Transverse colon (tissue), 4 donors: ENCODE results near the gene UBASH3A. TPM values are rescaled to one million over a fixed set of nuclear protein-coding genes. Genes with fewer than 3 reads are reported as not detected.

Experiments
- DNase-seq: peaks from one replicate; pipeline ENCODE4 v3.0.0-alpha.2; 2019
- H3K27ac ChIP-seq, 4 donors: fragments of 200-600 bp; sonication (generic); 2 replicates each; pipeline ENCODE4 v1.5.1; 2016 to 2018; ENCODE audit warnings: inconsistent platforms in 4 of 4
- H3K27me3 ChIP-seq: fragments of 200-600 bp; sonication (generic); 2 replicates; pipeline ENCODE4 v1.5.1; 2017; ENCODE audit warnings: inconsistent platforms
- H3K36me3 ChIP-seq, 4 donors: fragments of 200-600 bp; sonication (generic); 2 replicates each; pipeline ENCODE4 v1.5.1; 2017 to 2019; ENCODE audit warnings: inconsistent platforms in 4 of 4
- H3K4me1 ChIP-seq, 4 donors: fragments of 200-600 bp; sonication (generic); 2 replicates each; pipeline ENCODE4 v1.5.1; 2017 to 2020; ENCODE audit warnings: inconsistent platforms in 4 of 4
- H3K4me3 ChIP-seq, 4 donors: fragments of 200-600 bp; sonication (generic); 1 replicate in 1 of 4; 2 replicates in 3 of 4; pipeline versions ENCODE4 v1.5.1 to v1.6.1; 2017 to 2019; ENCODE audit warnings: inconsistent platforms in 4 of 4
- H3K9me3 ChIP-seq, 2 donors: fragments of 200-600 bp; sonication (generic); 2 replicates each; pipeline ENCODE4 v1.5.1; 2017 to 2019; ENCODE audit warnings: inconsistent platforms in 2 of 2
- CTCF ChIP-seq, 5 experiments: fragments of 200-600 bp in 3 of 5; fragments of 450-650 bp in 2 of 5; sonication (generic) in 3 of 5; IDR thresholded peaks; 1 replicate in 2 of 5; 2 replicates in 3 of 5; pipeline ENCODE4 v1.5.1; 2016 to 2017; ENCODE audit warnings: antibody characterized with exemption in 5 of 5, inconsistent platforms in 3 of 5, mild to moderate bottlenecking in 2 of 5, moderate library complexity in 1 of 5
- EP300 ChIP-seq: sonication (generic); formaldehyde crosslinking; IDR thresholded peaks from one replicate; pipeline ENCODE4 v1.6.1; 2017; ENCODE audit warnings: antibody characterized with exemption, low read depth
- POLR2A ChIP-seq: fragments of 450-650 bp; IDR thresholded peaks from one replicate; pipeline ENCODE4 v1.6.1; 2016; ENCODE audit warnings: antibody characterized with exemption, mild to moderate bottlenecking, moderate library complexity
- POLR2AphosphoS5 ChIP-seq, 3 donors: sonication (generic); formaldehyde crosslinking; IDR thresholded peaks; one replicate each; pipeline ENCODE4 v1.6.1; 2016; ENCODE audit warnings: antibody characterized with exemption in 3 of 3
- whole genome bisulfite sequencing, 2 donors: methylation state at CpG; one replicate each; pipeline ENCODE4 v1.1.5; 2018; ENCODE audit warnings: low coverage in 1 of 2; 5-methylcytosine and 5-hydroxymethylcytosine counted together
- in situ Hi-C, 4 donors: fragments of 200-750 bp; cut with MboI; loops; one replicate each; pipeline versions ENCODE4 v1.15.0 to v1.15.1; 2017; ENCODE audit warnings: low sequenced_read_pairs in 3 of 4, low pct_ligation_motif_present in 1 of 4, low pct_unique_long_range_greater_than_20kb in 1 of 4
- intact Hi-C: fragments of 100-400 bp; cut with DNase I; formaldehyde crosslinking; loops from one replicate; pipeline ENCODE4 v1.15.1; 2023; ENCODE audit warnings: low total_unique reads
- small RNA-seq, 4 donors: library from RNA; depleted of rRNA; stranded (forward); fragments of <200 nt; gene quantifications; one replicate each; pipeline ENCODE3, GENCODE V24; 2016
- total RNA-seq, 4 donors: library from RNA; depleted of rRNA; stranded (reverse); fragments of >200 nt; gene quantifications; one replicate each; pipeline ENCODE4 v1.1.0, GENCODE V29; 2016

The UBASH3A gene
- total RNA-seq, 4 donors from 2014 or later: 0.37 to 3.0 (median 0.82) TPM; not detected in 1

- TF ChIP-seq CTCF (IDR thresholded peaks at IDR 0.05) (no peak), POLR2AphosphoS5 (IDR thresholded peaks at IDR 0.05) (peak; percentile 26 to 82 (median 68)), POLR2A (peak; percentile 76), EP300 (no peak)
- peak within 1 kb of the TSS; percentile 83 to 92 (median 88) for H3K27ac ChIP-seq
- in situ Hi-C loops: no loop called here
- no peaks in the 10 kb centered on the region for H3K27me3 ChIP-seq
- 1% methylated on average over 53 of the region's 58 CpGs; no CpG with 5 or more reads in 1 of the 2 donors for WGBS, 2 donors
- intact Hi-C loops: no loop called here
- H3K9me3 ChIP-seq: no peaks in the 10 kb centered on the region
- DNase-seq: peak; percentile 100
- peak within 1 kb of the TSS; percentile 43 to 80 (median 50) for H3K4me3 ChIP-seq
- H3K36me3 ChIP-seq: no peaks in the 10 kb centered on the region
- peaks cover 7 to 39% (median 18%) of the 10 kb centered on the region in 4 donors for H3K4me1 ChIP-seq
Measured at GRCh38 chr21:42496120-42496838, 92.6 kb downstream of the UBASH3A start, which contains the start of gene RSPH1. RSPH1 (minus strand) TSS chr21:42496224; CDS start chr21:42496186, 38 bp downstream.

- no peaks in the 10 kb centered on the region for H3K9me3 ChIP-seq
- peak overlapping the region; percentile 83 to 92 (median 88) for H3K27ac ChIP-seq
- WGBS, 2 donors: 25% methylated on average over 19 of the region's 19 CpGs; no CpG with 5 or more reads in 1 of the 2 donors
- DNase-seq: no peak
- H3K4me3 ChIP-seq: peak overlapping the region; percentile 43 to 80 (median 50)
- intact Hi-C loops (no loop called here), in situ Hi-C loops (no loop called here)
- TF ChIP-seq CTCF (IDR thresholded peaks at IDR 0.05): no peak
- no peak for TF ChIP-seq POLR2A
- no peak for TF ChIP-seq POLR2AphosphoS5 (IDR thresholded peaks at IDR 0.05)
- TF ChIP-seq EP300: no peak
- H3K27me3 ChIP-seq: no peaks in the 10 kb centered on the region
- H3K36me3 ChIP-seq: no peaks in the 10 kb centered on the region
- H3K4me1 ChIP-seq: peaks cover 7 to 36% (median 18%) of the 10 kb centered on the region in 4 donors
Measured at GRCh38 chr21:42496839-42497202, 93.1 kb downstream of the UBASH3A start.

Small RNA genes within 50 kb of the gene (small RNA-seq; reads per million reads assigned to genes)
- gene RNU6-1149P: 0 reads per million in 4 donors

Other genes with a start within 250 kb of the UBASH3A start
- gene ABCG1, start 184.8 kb upstream of the UBASH3A start, total RNA-seq: 10 to 100 TPM; 17.1 to 67.7 (median 53.2) TPM
- 1,000 to 10,000 TPM in 1 of 4 donors, 100 to 1,000 TPM in 3; 164 to 2,581 (median 367) TPM for gene TFF3, start 88.5 kb upstream of the UBASH3A start, total RNA-seq
- under 1 TPM in 1 of 4 donors, not detected in 3; 0.68 TPM for gene TFF2, start 52.9 kb upstream of the UBASH3A start, total RNA-seq
- gene TFF1, start 37.4 kb upstream of the UBASH3A start, total RNA-seq: 10 to 100 TPM in 2 of 4 donors, 1 to 10 TPM in 1, not detected in 1; 8.6 to 45.3 (median 25.8) TPM
- gene TMPRSS3, start 7.8 kb upstream of the UBASH3A start, total RNA-seq: 1 to 10 TPM in 1 of 4 donors, under 1 TPM in 1, not detected in 2; 0.68 to 1.3 TPM
- 1 to 10 TPM in 3 of 4 donors, under 1 TPM in 1; 0.80 to 10.0 (median 8.0) TPM for gene RSPH1, start 92.3 kb downstream of the UBASH3A start, total RNA-seq
- gene SLC37A1, start 110.0 kb downstream of the UBASH3A start, total RNA-seq: 100 to 1,000 TPM in 3 of 4 donors, 10 to 100 TPM in 1; 80.8 to 139 (median 117) TPM
- gene PDE9A, start 249.7 kb downstream of the UBASH3A start, total RNA-seq: 100 to 1,000 TPM in 3 of 4 donors, 10 to 100 TPM in 1; 65.7 to 673 (median 364) TPM